GM12801 (cell line): Measurements from ENCODE around the gene C11orf16.

ENCODE experiments used
- TF ChIP-seq, protein P1 (sequence below): IDR thresholded peaks from one replicate; pipeline ENCODE4 v1.5.1; 2011; ENCODE audit warnings: control low read depth; ENCODE audit not compliant: insufficient read length; ENCODE audit errors: extremely low read depth

C11orf16 gene

DNA sequence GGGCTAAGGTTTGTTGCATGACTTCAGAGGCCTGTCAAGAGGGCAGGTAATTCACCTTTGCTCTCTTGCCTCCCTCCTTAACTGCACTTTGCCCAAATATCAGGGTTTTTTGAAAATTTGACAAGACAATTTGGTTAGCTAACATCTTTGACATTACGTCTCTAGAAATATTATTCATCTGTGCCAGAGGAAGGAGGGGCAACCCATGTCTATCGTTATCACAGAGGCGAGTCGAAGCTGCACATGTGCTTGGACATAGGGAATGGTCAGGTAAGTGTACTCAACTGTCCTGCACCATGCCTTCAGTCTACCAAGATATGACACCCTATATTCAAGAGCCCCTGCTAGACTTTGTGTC, 18.1 kb downstream of the C11orf16 start:
- TF ChIP-seq, protein P1, sequence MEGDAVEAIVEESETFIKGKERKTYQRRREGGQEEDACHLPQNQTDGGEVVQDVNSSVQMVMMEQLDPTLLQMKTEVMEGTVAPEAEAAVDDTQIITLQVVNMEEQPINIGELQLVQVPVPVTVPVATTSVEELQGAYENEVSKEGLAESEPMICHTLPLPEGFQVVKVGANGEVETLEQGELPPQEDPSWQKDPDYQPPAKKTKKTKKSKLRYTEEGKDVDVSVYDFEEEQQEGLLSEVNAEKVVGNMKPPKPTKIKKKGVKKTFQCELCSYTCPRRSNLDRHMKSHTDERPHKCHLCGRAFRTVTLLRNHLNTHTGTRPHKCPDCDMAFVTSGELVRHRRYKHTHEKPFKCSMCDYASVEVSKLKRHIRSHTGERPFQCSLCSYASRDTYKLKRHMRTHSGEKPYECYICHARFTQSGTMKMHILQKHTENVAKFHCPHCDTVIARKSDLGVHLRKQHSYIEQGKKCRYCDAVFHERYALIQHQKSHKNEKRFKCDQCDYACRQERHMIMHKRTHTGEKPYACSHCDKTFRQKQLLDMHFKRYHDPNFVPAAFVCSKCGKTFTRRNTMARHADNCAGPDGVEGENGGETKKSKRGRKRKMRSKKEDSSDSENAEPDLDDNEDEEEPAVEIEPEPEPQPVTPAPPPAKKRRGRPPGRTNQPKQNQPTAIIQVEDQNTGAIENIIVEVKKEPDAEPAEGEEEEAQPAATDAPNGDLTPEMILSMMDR, result no peak

GRCh38 chr11:8913961-8914660, 18.6 kb downstream of the C11orf16 start:
- TF ChIP-seq, protein P1, result no peak

GRCh38 chr11:8911029-8911823, 21.5 kb downstream of the C11orf16 start, which contains the start of gene AKIP1:
Gene AKIP1, plus strand, starts transcription at chr11:8911189. Its CDS starts 261 bp downstream, at chr11:8911450.
- TF ChIP-seq, protein P1, result no peak

- TF ChIP-seq, protein P1, result no peak
Measured at GRCh38 chr11:8910649-8911026, 22.1 kb downstream of the C11orf16 start.

- TF ChIP-seq, protein P1, result no peak
Measured at GRCh38 chr11:8908099-8908498, 24.6 kb downstream of the C11orf16 start.

DNA sequence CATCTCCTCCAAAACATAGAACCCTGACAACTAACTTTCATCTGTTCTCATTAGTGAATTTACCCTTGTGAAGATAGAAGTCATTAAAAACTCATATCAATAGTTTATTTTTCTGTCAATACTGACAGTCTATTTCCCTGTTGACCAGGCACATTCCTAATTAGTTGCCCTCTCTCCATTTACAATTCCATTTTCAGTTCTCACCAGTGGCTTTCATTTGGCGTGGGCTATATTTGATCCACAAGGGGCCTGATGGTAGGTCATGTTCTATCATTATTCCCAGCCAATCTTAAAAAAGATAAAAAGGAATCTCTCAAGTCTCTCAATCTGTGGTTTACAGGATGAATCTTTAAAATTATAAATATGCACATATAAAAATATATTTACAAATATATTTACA, 25.6 kb downstream of the C11orf16 start:
- TF ChIP-seq, protein P1, result no peak

- TF ChIP-seq, protein P1, result no peak
Measured at GRCh38 chr11:8905528-8906165, 27.1 kb downstream of the C11orf16 start.
